GM20431 (cell line): ENCODE measurements around the gene LMNTD2.
"Not testable (repeated sequence)": the region's sequence is repeated elsewhere in the genome, so short reads cannot be mapped to it uniquely, and the experiment has no call there.

Source experiments
- in situ Hi-C: fragments of 300-500 bp; cut with MseI, MboI; formaldehyde crosslinking; loops from one replicate; pipeline ENCODE4 v1.15.0; 2020; ENCODE audit warnings: low sequenced_read_pairs; ENCODE audit not compliant: unreplicated experiment

The LMNTD2 gene

DNA sequence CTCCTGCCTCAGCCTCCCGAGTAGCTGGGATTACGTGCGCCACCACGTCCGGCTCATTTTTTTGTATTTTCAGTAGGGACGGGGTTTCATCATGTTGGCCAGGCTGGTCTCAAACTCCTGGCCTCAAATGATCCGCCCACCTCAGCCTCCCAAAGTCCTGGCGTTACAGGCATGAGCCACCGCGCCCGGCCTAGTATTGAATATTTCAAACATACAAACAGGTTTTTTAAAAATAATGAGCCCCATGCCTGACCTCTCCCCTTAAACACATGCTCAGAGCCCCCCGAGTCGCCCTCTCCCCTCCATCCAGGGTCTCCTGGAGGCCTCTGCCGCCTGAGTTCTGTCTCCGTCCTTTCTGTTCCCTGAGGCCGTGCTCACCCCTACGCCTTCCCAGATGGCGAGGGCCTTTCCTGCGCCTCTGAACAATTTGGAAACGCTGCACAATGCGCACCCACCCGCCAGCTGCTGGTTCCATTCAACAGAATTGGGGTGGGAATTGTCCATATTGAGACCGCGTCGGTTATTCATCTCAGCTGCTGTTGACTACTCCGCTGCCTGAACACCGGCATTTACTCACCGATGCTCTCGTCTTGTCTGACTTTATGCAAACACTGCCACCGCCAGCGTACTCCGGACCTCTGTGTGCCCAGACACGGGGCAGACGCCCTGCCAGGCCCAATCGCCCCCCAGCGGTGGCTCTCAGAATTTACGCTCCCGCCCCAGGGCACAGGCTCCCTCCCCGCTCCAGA, 39.9 kb downstream of the LMNTD2 start:
- in situ Hi-C loops, result no loop called here

DNA sequence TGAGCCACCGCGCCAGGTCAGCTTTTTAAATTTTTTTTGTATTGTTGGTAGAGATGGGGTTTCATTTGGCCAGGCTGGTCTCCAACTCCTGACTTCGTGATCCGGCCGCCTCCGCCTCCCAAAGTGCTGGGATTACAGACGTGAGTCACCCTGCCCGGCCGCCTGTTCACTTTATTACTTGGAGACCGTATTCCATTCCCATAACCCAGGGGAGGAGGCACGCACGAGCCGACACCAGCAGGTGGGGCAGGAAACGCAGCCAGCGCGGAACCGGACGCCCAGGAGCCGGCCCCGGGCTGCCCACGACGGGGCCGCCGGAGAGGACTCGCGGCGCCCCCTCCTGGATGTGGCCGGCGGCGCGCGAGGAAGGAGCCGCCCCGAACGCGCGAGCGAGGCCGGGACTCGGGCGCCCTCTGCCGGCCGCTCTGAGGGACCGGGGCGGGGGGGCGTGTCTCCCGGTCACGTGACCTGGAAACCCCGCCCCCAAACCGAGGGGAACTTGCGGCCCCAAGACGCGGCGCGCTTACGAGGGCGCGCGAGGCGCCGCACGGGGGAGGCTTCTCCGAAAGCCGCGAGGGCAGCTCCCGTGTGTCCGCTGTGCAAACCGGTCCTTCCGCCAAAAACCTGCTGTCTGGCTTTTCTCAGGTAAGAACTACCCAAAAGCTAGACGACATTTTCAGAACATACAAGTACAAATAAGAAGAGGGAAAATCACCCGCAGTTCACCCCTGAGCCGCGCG, 41.9 kb downstream of the LMNTD2 start:
- in situ Hi-C loops, result no loop called here

DNA sequence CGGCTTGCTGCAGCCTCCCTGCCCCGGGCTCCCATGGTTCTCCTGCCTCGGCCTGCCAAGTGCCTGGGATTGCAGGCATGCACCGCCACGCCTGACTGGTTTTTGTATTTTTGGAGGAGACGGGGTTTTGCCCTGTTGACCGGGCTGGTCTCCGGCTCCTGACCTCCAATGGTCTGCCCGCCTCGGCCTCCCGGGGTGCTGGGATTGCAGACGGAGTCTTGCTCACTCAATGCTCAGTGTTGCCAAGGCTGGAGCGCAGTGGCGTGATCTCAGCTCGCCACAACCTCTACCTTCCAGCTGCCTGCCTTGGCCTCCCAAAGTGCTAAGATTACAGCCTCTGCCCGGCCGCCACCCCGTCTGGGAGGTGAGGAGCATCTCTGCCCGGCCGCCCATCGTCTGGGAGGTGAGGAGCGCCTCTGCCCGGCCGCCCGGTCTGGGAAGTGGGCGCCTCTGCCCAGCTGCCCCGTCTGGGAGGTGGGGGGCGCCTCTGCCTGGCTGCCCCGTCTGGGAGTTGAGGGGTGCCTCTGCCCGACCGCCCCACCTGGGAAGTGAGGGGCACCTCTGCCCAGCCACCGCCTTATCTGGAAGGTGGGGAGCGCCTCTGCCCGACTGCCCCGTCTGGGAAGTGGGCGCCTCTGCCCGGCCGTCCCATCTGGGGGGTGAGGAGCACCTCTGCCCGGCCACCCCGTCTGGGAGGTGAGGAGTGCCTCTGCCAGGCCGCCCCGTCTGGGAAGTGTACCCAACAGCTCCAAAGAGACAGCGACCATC, 43.4 kb downstream of the LMNTD2 start:
- in situ Hi-C loops, result not testable (repeated sequence)

DNA sequence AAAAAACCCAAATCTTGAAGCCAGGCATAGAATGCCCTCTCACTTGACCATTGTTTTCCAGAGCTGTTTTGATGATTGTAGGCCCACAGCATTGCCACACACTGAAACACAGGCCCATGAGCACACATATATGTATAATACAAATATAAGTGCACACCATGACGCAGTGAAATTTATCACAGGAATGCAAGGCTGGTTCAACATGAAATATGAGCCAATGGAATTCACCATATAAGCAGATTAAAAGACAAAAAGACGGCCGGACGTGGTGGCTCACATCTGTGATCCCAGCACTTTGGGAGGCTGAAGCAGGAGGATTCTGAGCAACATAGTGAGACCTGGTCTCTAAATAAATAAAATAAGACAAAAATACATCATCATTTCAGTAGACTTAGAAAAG, 44.1 kb downstream of the LMNTD2 start:
- in situ Hi-C loops, result no loop called here

DNA sequence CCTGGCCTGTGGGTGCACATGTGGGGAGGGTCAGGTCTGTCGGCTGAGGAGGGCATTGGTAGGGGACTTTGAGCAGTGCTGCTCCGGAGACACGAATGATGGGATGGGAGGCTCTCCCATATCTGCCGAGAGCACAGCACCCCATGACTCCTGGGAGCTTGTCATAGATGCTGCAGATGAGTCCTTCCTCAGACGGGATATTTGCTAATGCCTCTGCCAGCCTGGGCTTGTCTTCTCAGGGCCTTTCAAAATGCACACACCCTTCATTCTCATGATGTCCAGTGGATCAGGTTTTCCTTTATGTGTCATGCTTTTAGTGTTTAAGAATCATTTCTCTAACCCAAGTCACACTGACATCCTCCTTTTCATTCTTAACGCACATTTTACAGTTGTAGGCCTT, 45.4 kb downstream of the LMNTD2 start:
- in situ Hi-C loops, result no loop called here

DNA sequence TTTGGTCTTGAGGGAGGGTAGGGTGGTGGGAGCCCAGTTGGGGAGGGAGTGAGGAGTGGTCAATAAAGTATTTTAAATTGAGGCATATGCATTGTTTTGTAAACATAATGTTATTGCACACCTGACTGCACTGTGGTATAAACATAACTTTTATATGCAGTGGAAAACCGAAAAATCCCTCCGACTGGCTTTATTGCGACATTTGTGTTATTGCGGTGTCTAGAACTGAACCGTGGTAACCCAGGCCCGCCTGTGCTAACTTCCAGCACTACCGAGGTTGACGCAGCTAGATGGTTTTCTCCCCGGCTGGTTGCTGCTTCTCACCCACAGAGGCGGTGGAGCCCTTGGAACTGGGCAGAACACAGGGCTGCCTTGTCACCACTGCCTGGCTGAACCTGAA, 45.9 kb downstream of the LMNTD2 start:
- in situ Hi-C loops, result no loop called here

DNA sequence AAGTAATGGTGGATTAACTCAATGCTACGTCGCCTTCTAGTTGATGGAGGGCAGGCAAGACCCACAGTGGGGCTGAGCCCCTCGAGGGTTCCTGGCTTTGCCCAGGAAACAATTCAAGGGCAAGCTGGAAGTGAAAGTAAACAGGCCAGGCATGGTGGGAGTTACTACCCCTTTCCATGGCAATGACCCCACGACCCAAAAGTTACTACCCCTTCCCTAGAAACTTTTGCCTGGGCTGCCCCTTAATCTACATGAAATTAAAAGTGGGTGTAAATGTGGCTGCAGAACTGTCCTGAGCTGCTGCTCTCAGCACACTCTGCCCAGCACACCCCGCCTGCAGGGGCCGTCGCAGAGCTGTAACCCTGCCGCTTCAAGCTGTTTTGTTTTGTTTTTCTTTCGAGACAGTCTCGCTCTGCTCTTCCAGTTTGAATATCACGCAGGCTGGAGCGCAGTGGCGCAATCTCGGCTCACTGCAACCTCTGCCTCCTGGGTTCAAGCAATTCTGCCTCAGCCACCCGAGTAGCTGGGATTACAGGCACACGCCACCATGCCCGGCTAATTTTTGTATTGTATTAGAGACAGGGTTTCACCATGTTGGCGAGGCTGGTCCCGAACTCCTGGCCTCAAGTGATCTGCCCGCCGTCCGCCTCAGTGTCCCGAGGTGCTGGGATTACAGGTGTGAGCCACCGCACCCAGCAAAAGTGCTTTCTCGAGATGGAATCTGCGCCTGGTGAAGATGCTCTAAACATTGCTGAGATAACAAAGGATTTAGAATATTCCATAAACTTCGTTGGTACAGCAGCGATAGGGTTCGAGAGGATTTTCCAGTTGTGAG, 47.6 kb downstream of the LMNTD2 start:
- in situ Hi-C loops, result no loop called here

DNA sequence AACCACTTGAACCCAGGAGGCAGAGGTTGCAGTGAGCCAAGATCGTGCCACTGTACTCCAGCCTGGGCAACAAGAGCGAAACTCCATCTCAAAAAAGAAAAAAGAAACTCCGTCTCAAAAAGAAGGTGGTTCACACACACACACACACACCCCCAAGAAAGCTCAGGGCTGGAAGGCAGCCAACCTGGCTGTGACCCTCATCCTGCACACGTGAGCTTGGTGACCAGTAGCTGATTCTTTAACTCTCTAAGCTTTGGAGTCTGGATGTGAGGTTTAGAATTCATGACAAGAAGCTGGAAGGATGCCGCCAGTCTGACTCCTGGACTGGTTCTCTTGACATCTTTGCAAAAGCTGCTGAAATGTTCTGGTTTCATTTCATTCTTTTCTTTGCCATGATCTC, 51.6 kb downstream of the LMNTD2 start:
- in situ Hi-C loops, result no loop called here

DNA sequence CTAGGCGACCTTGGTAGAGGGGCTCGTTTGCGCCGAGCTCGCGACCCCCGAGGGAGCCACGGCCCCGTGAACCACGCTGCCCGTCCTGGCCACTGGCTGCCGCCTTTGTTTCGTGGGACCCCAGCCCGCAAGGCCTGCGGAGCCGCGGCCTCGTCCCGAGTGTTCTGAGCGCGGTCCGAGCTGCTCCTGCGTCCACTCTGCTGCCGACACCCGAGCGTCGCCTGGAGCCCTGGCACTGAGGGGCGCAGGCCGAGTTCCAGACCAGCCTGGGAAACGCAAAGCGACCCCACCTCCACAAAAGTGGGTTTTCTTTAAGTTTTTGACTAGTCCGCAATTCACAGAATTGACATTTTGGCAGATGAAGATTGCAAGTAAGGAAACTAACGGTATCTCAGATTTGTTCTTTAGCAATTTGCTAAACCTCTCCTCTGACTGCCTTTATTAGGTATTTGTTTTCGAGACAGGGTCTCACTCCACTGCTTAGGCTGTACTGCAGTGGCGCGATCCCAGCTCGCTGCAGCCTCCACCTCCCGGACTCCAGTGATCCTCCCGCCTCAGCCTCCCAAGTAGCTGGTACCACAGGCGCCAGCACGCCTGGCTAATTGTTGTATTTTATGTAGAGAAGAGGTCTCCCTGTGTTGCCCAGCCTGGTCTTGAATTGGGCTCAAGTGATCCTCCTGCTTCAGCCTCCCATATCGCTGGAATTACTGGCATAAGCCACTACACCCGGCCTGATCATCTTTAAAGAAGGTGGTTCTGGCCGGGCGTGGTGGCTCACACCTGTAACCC, 52.6 kb downstream of the LMNTD2 start:
- in situ Hi-C loops, result no loop called here

DNA sequence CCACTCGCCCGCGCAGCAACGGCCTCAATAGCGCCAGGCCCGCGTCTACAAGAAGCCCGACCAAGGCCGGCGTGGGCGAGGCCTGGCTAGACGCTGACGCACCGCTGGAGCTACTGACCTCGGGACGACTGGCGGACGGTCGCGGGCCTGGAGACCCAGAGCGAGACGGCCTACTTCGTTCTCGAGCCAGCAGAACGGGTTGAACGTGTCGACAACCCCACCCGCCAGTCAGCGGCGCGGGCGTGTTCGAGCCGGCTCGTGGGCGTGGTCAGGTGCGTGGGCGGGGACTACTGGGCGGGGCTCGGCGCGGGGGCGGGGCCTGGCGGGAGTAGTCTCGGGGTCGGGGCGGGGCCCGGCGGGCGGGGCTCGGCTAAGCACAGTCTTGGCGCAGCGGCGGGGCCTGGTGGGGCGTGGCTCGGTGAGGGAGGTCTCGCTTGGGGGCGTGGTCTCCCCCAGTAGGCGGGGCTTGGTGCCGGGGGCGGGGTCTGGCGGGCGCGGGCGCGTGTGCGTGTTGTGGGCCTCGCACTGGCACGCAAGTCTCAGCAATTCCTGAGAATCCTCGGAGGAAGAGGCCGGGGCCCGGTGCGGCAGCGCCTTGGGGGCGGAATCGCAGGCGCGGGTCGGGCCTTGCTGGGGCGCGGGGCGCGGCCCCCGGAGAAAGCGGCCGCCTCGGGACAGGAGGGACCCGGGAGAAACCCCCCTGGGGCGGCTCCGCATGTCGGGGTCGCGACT, 53.4 kb downstream of the LMNTD2 start, which contains the start of gene RNH1:
TSS of gene RNH1 (minus strand) at position 248 of the 732 bp plus-strand sequence. CDS start 5,080 bp downstream, outside the sequence.
- in situ Hi-C loops, result no loop called here

DNA sequence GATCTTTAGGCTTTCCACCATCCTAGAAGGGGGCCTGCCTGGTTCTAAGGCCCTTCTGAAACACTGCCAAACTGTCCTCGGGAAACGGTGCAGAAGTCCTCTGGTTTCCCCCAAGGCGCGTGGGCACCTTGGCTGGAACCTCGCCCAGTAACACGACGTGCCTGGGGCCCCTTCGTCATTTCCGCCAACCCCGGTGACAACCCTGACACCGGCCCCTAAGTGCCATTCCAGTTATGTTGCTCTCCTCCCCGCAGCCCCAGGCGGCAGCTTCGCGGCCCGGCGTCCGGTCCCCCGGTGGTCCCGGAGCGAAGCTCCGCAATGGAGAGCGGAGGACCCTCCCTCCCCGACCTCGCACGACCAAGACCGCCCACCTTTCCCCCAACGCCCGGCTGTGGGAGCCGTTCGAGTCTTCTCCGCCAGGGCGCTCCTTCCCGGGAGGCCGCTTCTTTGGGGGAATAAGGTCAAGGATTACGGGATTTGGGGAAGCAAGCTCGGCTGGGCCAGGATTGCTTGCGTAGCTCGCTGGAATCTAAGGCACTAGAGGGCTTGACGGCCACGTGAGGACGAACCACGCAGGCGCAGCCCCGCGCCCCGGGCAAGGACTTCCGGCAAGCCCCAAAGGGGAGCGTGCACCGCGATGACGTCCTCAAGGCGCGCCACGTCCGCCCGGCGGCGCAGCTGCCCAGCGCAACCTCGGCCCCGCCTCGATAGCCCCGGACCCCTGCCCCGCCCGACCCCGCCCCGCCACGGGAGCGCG, 54.1 kb downstream of the LMNTD2 start:
- in situ Hi-C loops, result no loop called here

DNA sequence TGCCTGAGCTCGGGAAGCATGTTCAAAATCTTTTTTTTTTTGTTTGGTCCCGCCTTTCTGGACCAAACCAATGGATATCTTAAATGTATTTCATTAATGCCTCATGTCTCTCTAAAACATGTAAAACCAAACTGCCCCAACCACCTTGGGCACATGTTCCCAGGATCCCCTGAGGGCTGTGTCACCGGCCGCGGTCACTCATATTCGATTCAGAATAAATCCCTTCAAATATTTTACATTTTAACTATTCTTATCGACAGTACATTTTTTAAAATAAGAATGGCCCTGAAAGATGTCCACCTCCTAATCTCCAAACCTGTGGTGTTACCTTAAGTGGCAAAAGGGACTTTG, 55.6 kb downstream of the LMNTD2 start:
- in situ Hi-C loops, result no loop called here
